ENCODE results near the gene ALDH1A1.

- TF ChIP-seq CTCF (IDR thresholded peaks at IDR 0.05) (no peak), POLR2A (IDR thresholded peaks at IDR 0.05) (no peak)
These were observed 21.0 kb downstream of the ALDH1A1 start for GRCh38 chr9:72931897-72932296.

Data from Peyer's patch (tissue), 4 donors.